ENCODE results near the gene HMG20B.

DNA sequence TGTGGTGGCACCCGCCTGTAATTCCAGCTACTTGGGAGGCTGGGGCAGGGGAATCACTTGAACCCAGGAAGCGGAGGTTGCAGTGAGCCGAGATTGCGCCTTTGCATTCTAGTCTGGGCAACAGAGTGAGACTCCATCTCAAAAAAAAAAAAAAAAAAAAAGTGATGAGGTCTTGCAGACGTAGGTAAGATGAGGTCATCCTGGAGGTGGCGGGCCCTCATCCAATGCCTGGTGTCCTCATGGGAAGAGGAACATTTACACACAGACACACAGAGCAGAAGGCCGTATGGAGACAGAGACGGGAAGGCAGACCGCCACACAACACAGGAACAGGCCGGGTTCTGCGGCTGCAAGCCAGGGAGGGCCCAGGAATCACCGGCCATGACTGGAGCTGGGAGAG lies 49.5 kb downstream of the HMG20B start:
- TF ChIP-seq POLR2A (IDR thresholded peaks at IDR 0.05) = no peak
- TF ChIP-seq, protein P1, sequence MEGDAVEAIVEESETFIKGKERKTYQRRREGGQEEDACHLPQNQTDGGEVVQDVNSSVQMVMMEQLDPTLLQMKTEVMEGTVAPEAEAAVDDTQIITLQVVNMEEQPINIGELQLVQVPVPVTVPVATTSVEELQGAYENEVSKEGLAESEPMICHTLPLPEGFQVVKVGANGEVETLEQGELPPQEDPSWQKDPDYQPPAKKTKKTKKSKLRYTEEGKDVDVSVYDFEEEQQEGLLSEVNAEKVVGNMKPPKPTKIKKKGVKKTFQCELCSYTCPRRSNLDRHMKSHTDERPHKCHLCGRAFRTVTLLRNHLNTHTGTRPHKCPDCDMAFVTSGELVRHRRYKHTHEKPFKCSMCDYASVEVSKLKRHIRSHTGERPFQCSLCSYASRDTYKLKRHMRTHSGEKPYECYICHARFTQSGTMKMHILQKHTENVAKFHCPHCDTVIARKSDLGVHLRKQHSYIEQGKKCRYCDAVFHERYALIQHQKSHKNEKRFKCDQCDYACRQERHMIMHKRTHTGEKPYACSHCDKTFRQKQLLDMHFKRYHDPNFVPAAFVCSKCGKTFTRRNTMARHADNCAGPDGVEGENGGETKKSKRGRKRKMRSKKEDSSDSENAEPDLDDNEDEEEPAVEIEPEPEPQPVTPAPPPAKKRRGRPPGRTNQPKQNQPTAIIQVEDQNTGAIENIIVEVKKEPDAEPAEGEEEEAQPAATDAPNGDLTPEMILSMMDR (IDR thresholded peaks at IDR 0.05) = no peak

Measured in esophagus squamous epithelium (tissue), 4 donors.